Measurements from ENCODE around the gene MRPS9.

DNA sequence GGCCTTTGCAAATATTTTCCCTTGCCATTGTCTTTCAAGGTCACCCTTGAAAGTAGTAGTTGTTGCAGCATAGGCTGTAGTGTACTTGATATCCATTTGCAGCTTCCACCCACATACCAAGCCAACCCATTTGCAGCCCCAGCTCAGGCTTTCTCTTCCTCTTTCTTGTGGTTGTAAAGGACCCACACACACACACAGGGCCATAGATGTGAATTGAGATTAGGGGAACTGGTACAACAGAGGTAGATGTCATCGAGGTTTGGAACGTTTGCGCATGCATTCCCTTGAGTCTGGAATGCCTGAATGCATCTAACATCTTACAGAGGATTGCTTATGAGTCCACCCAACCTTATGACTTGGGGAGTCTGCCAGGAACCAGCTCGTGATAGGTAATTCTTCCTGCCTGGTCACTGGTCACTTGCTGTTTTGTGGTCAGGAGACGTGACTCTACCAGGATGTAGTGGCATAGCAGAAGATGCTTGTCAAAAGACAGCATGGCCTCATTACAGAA is 91.9 kb downstream of the MRPS9 start:
- TF ChIP-seq KAT8 (IDR thresholded peaks at IDR 0.05; ENCODE audit: low read depth) (no peak), RNF2 (IDR thresholded peaks at IDR 0.05) (no peak), ZEB2 (IDR thresholded peaks at IDR 0.05) (no peak), POLR2A (conservative IDR thresholded peaks at IDR 0.05) (no peak), BCOR (IDR thresholded peaks at IDR 0.05) (no peak), GATA2 (CRISPR knock-in tag; IDR thresholded peaks at IDR 0.05) (no peak), TEAD4 (IDR thresholded peaks at IDR 0.05; ENCODE audit: low read length) (no peak), TEAD4 (CRISPR knock-in tag; IDR thresholded peaks at IDR 0.05; ENCODE audit: borderline replicate concordance) (no peak), NR3C1 (CRISPR knock-in tag; IDR thresholded peaks at IDR 0.05) (no peak), CCAR2 (IDR thresholded peaks at IDR 0.05; ENCODE audit: low read depth, low read length) (no peak), ZNF232 (CRISPR knock-in tag; IDR thresholded peaks at IDR 0.05) (no peak), ZFX (CRISPR knock-in tag; IDR thresholded peaks at IDR 0.05) (no peak)
- TF ChIP-seq, protein P1, sequence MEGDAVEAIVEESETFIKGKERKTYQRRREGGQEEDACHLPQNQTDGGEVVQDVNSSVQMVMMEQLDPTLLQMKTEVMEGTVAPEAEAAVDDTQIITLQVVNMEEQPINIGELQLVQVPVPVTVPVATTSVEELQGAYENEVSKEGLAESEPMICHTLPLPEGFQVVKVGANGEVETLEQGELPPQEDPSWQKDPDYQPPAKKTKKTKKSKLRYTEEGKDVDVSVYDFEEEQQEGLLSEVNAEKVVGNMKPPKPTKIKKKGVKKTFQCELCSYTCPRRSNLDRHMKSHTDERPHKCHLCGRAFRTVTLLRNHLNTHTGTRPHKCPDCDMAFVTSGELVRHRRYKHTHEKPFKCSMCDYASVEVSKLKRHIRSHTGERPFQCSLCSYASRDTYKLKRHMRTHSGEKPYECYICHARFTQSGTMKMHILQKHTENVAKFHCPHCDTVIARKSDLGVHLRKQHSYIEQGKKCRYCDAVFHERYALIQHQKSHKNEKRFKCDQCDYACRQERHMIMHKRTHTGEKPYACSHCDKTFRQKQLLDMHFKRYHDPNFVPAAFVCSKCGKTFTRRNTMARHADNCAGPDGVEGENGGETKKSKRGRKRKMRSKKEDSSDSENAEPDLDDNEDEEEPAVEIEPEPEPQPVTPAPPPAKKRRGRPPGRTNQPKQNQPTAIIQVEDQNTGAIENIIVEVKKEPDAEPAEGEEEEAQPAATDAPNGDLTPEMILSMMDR (IDR thresholded peaks at IDR 0.05 in 2 of 3, conservative IDR thresholded peaks at IDR 0.05 in 1 of 3; ENCODE audit: insufficient read depth in 2 of 3, low read depth in 1 of 3, low read length in 3 of 3) = no peak
- TF ChIP-seq, protein P2, sequence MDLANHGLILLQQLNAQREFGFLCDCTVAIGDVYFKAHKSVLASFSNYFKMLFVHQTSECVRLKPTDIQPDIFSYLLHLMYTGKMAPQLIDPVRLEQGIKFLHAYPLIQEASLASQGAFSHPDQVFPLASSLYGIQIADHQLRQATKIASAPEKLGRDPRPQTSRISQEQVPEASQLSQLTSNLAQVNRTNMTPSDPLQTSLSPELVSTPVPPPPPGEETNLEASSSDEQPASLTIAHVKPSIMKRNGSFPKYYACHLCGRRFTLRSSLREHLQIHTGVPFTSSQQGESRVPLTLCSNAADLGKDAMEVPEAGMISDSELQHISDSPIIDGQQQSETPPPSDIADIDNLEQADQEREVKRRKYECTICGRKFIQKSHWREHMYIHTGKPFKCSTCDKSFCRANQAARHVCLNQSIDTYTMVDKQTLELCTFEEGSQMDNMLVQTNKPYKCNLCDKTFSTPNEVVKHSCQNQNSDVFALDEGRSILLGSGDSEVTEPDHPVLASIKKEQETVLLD (IDR thresholded peaks at IDR 0.05) = no peak
- TF ChIP-seq, protein P3, sequence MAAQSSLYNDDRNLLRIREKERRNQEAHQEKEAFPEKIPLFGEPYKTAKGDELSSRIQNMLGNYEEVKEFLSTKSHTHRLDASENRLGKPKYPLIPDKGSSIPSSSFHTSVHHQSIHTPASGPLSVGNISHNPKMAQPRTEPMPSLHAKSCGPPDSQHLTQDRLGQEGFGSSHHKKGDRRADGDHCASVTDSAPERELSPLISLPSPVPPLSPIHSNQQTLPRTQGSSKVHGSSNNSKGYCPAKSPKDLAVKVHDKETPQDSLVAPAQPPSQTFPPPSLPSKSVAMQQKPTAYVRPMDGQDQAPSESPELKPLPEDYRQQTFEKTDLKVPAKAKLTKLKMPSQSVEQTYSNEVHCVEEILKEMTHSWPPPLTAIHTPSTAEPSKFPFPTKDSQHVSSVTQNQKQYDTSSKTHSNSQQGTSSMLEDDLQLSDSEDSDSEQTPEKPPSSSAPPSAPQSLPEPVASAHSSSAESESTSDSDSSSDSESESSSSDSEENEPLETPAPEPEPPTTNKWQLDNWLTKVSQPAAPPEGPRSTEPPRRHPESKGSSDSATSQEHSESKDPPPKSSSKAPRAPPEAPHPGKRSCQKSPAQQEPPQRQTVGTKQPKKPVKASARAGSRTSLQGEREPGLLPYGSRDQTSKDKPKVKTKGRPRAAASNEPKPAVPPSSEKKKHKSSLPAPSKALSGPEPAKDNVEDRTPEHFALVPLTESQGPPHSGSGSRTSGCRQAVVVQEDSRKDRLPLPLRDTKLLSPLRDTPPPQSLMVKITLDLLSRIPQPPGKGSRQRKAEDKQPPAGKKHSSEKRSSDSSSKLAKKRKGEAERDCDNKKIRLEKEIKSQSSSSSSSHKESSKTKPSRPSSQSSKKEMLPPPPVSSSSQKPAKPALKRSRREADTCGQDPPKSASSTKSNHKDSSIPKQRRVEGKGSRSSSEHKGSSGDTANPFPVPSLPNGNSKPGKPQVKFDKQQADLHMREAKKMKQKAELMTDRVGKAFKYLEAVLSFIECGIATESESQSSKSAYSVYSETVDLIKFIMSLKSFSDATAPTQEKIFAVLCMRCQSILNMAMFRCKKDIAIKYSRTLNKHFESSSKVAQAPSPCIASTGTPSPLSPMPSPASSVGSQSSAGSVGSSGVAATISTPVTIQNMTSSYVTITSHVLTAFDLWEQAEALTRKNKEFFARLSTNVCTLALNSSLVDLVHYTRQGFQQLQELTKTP (IDR thresholded peaks at IDR 0.05; ENCODE audit: low read depth in 1 of 2, partially characterized antibody in 2 of 2) = no peak

All from K562 (cell line).